Activated CD4-positive, CD25-positive, alpha-beta regulatory T cell treated with anti-CD3 and anti-CD28 coated beads, Interleukin-2, amount 50 U/mL, for 72 hours (primary cell): ENCODE data around the gene TSTD1.
"Not testable (repeated sequence)": the region's sequence is repeated elsewhere in the genome, so short reads cannot be mapped to it uniquely, and the experiment has no call there.

ENCODE experiments used
- DNase-seq: peaks from one replicate; pipeline ENCODE4 v3.0.0; 2021

TSTD1 gene

GRCh38 chr1:161006563-161006962 is 32.2 kb downstream of the TSTD1 start:
- no peak for DNase-seq

DNA sequence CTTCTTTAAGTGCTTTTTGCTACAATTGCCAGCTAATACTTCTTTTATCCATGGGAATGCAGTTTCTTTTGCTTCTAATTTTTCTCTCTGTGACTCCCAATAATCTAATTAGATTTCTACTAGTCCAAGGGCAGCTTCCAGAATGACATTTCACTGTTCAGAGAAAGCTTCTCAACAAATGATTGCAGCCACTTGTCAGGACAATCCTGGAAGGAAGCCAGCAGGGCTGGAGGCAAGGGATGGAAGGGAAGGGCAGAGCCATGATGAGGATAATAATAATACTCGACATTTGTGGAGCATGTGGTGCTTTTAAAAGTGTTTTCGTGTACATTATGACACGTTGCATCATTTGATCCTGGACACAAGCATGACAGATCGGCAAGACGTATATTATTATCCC is 37.2 kb downstream of the TSTD1 start:
- DNase-seq = no peak

- no peak for DNase-seq
These were observed 37.9 kb downstream of the TSTD1 start for GRCh38 chr1:161000736-161001480.

- no peak for DNase-seq
These were observed 39.4 kb downstream of the TSTD1 start for GRCh38 chr1:160999376-160999775.

DNA sequence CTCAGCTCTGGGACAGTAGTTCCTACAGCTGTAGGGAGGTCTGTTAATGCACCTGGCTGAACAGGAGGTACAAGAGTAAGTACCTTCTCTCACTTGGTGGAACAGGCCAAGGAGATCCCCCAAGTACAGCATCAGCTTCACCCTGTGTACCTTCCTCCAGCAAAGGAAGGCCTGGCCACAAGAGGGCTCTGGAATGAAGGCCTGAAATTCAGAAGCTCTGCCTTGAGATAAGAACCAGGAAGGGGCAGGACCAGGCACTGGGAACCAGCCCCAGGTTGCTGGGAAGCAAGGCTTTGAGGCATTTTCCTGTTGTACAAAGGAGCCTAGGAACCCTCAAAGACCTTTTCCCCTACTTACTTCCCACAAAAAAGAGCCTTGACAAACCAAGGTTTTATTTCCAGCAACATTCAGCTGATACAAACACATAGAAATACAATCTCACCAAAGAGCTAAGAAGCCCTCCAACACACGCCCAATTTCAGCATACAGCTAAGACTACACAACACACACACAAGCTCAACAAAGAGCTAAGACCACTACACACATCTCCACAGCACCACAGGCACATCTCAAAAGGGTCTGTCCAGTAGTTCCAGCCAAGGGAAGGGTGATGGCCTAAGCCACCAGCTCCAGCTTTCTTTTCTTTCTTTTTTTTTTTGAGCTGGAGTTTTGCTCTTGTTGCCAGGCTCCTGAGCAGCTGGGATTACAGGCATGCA is 41.3 kb downstream of the TSTD1 start:
- no peak for DNase-seq

GRCh38 chr1:160996178-160996577 is 42.6 kb downstream of the TSTD1 start:
- no peak for DNase-seq

- DNase-seq = no peak
These were observed 45.1 kb downstream of the TSTD1 start for GRCh38 chr1:160993544-160994193.

DNA sequence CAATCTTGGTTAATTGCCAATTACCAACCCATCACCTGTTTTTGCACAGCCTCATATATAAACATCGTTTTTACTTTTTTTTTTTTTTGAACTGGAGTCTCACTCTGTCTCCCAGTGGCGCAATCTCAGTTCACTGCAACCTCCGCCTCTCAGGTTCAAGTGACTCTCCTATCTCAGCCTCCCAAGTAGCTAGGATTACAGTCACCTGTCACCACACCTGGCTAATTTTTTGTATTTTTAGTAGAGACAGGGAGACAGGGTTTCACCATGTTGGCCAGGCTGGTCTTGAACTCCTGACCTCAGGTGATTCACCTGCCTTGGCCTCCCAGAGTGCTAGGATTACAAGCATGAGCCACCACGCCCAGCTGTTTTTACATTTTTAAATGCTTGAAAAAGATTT is 46.7 kb downstream of the TSTD1 start:
- DNase-seq = not testable (repeated sequence)
